HCEC 1CT (cell line): Measurements from ENCODE around the gene NBR1.
"Not testable (repeated sequence)": the region's sequence is repeated elsewhere in the genome, so short reads cannot be mapped to it uniquely, and the experiment has no call there.

Source experiments
- DNase-seq: peaks from one replicate; pipeline ENCODE4 v3.0.0-alpha.2; 2017

The NBR1 gene

GRCh38 chr17:43216762-43217613, 46.0 kb downstream of the NBR1 start:
- DNase-seq = no peak

- DNase-seq = no peak
Observed at GRCh38 chr17:43217614-43218087, 46.6 kb downstream of the NBR1 start.

- no peak for DNase-seq
Observed at GRCh38 chr17:43219001-43219400, 48.0 kb downstream of the NBR1 start.

GRCh38 chr17:43219746-43220380, 48.8 kb downstream of the NBR1 start:
- no peak for DNase-seq

- no peak for DNase-seq
Observed at GRCh38 chr17:43220511-43221125, 49.6 kb downstream of the NBR1 start.

- no peak for DNase-seq
Observed at GRCh38 chr17:43224146-43224705, 53.2 kb downstream of the NBR1 start.

- no peak for DNase-seq
Observed at GRCh38 chr17:43226393-43226792, 55.4 kb downstream of the NBR1 start.

- DNase-seq = not testable (repeated sequence)
Observed at GRCh38 chr17:43228020-43228782, 57.2 kb downstream of the NBR1 start, which contains the start of gene CCDC200. TSS of gene CCDC200 (minus strand) at chr17:43228623. CDS start at chr17:43228554, 69 bp downstream.

GRCh38 chr17:43231205-43232020, 60.4 kb downstream of the NBR1 start:
- DNase-seq = not testable (repeated sequence)

- not testable (repeated sequence) for DNase-seq
Observed at GRCh38 chr17:43232021-43232699, 61.1 kb downstream of the NBR1 start.

GRCh38 chr17:43233263-43233662, 62.2 kb downstream of the NBR1 start:
- DNase-seq = not testable (repeated sequence)

GRCh38 chr17:43233877-43234276, 62.9 kb downstream of the NBR1 start, which contains the start of gene RNU2-1:
TSS of gene RNU2-1 (minus strand) at chr17:43233977.
- not testable (repeated sequence) for DNase-seq

GRCh38 chr17:43239597-43239996, 68.6 kb downstream of the NBR1 start:
- not testable (repeated sequence) for DNase-seq

- DNase-seq = not testable (repeated sequence)
Observed at GRCh38 chr17:43240596-43241352, 69.8 kb downstream of the NBR1 start.

- DNase-seq = not testable (repeated sequence)
Observed at GRCh38 chr17:43246456-43246855, 75.4 kb downstream of the NBR1 start.
